ENCODE measurements around the gene ZFHX3. TPM values are rescaled to one million over a fixed set of nuclear protein-coding genes. Genes with fewer than 3 reads are reported as not detected.

The ZFHX3 gene
- total RNA-seq, 2 experiments from 2014 or later = 0.40 to 0.54 TPM

DNA sequence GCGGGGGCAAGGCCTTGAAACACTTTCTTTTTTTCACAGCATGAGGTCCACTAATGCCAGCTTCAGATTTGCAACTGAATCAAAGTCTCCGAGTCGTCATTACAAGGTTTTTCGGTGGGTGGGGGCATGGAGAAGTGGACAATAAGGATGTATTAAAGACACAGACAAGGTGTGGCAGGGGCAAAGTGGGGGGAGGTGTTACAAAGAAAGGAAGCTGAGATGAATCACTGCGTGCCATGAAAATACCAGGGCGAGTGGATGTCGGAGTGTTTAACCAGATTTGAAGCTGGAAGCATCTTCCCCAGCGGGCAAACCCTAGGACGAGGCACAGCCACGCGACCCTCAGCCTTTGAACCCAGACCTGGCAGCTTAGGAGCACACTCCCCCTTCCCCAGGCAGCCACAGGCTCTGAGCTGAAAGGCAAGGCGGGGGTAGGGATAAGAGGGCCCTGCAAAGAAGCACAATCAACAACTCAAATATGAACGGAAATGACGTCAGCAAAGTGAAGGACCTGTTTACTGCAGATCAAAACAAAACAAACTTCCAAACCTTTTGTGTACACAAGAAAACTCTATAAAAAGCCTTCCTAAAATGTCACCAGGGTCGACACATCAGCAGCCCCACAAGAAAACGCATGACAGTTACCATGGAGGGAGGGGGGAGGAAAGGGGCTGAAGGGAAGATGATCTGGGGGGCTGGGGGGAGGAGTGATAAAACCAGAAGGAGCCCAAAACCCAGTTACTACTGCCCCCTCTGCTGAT lies 5.6 kb upstream of the ZFHX3 start:
- H3K36me3 Mint-ChIP-seq = no peaks in the 10 kb centered on the region
- H3K9me3 Mint-ChIP-seq = no peaks in the 10 kb centered on the region
- no peak overlapping the region for H3K4me3 Mint-ChIP-seq
- H3K27me3 Mint-ChIP-seq = peaks cover 8% of the 10 kb centered on the region
- no peak overlapping the region for H3K27ac Mint-ChIP-seq
- peaks cover 5% of the 10 kb centered on the region for H3K4me1 Mint-ChIP-seq
- DNase-seq = no peak

DNA sequence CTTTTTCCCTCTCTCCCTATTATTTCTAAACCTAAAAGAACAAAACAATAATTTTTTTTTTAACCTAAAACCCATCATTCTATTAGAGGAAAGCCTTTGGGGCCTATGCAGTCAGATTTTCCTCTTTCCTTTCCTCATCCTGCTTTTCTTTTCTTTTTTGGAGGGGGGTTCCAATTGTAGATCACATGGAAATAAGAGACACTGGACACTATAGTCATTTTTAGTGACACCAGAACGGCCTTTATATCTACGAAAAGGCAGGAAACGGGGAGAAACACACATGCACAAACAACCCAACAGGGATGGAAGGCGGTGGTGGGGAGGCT lies 5.1 kb upstream of the ZFHX3 start:
- Mint-ChIP-seq H3K36me3 (no peaks in the 10 kb centered on the region), H3K9me3 (no peaks in the 10 kb centered on the region), H3K4me1 (peaks cover 5% of the 10 kb centered on the region), H3K4me3 (no peak overlapping the region), H3K27me3 (peaks cover 10% of the 10 kb centered on the region), H3K27ac (no peak overlapping the region)
- DNase-seq = no peak

GRCh38 chr16:73052576-73052975 lies 4.6 kb upstream of the ZFHX3 start:
- DNase-seq = no peak
- Mint-ChIP-seq H3K36me3 (no peaks in the 10 kb centered on the region), H3K27me3 (peaks cover 11% of the 10 kb centered on the region), H3K4me1 (peaks cover 5% of the 10 kb centered on the region), H3K9me3 (no peaks in the 10 kb centered on the region), H3K4me3 (no peak overlapping the region), H3K27ac (no peak overlapping the region)

- H3K36me3 Mint-ChIP-seq = no peaks in the 10 kb centered on the region
- H3K27ac Mint-ChIP-seq = no peak overlapping the region
- H3K4me1 Mint-ChIP-seq = peaks cover 4% of the 10 kb centered on the region
- no peak for DNase-seq
- no peak overlapping the region for H3K4me3 Mint-ChIP-seq
- H3K27me3 Mint-ChIP-seq = peaks cover 17% of the 10 kb centered on the region
- no peaks in the 10 kb centered on the region for H3K9me3 Mint-ChIP-seq
Observed at GRCh38 chr16:73051961-73052360, 4.0 kb upstream of the ZFHX3 start.

DNA sequence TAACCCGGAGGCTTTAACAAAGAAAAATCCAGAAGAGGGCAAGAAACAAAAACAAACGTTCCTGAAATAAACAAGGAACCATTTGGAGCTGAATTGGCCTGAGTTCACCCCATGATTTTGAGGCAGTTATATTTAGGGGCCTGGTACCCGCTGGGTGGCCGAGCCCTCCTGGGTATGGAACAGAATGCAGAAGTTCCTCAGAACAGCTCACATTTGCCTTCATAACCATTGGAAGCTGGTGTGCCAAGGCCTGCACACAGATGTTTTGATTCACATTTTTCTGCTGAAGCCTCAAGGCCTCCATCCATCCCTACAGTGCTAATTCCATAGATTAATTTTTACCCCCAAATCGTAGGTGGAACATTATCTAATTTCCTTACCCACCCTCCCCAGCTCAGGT lies 3.3 kb upstream of the ZFHX3 start:
- Mint-ChIP-seq H3K4me1 (peaks cover 4% of the 10 kb centered on the region), H3K27ac (no peak overlapping the region), H3K36me3 (no peaks in the 10 kb centered on the region), H3K4me3 (no peak overlapping the region), H3K9me3 (no peaks in the 10 kb centered on the region), H3K27me3 (peaks cover 25% of the 10 kb centered on the region)
- DNase-seq = no peak

- H3K9me3 Mint-ChIP-seq = no peaks in the 10 kb centered on the region
- no peak overlapping the region for H3K4me3 Mint-ChIP-seq
- peaks cover 32% of the 10 kb centered on the region for H3K27me3 Mint-ChIP-seq
- H3K27ac Mint-ChIP-seq = no peak overlapping the region
- no peaks in the 10 kb centered on the region for H3K36me3 Mint-ChIP-seq
- peaks cover 4% of the 10 kb centered on the region for H3K4me1 Mint-ChIP-seq
- no peak for DNase-seq
Observed at GRCh38 chr16:73050201-73051099, 2.5 kb upstream of the ZFHX3 start.

DNA sequence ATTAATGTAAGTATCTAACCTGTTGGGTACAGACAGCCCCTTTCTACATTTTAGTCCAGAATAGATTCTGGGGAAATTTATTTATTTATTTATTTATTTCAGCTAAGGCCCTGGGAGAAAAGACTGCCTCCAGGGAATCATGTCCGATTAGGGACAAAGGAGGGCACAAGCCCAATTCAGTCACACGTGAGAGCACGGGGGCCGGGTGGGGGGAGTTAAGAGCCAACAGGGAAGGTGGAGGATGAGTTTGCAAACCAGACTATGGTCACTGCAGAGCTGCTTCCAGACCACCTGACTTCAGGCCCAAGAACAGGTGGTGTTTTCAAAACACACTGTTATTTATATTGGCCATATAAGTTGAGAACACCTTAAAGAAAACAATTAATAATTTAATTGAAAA lies 1.6 kb upstream of the ZFHX3 start:
- Mint-ChIP-seq H3K36me3 (no peaks in the 10 kb centered on the region), H3K27ac (no peak overlapping the region), H3K4me1 (peaks cover 2% of the 10 kb centered on the region), H3K9me3 (no peaks in the 10 kb centered on the region), H3K27me3 (peaks cover 37% of the 10 kb centered on the region), H3K4me3 (no peak overlapping the region)
- no peak for DNase-seq

DNA sequence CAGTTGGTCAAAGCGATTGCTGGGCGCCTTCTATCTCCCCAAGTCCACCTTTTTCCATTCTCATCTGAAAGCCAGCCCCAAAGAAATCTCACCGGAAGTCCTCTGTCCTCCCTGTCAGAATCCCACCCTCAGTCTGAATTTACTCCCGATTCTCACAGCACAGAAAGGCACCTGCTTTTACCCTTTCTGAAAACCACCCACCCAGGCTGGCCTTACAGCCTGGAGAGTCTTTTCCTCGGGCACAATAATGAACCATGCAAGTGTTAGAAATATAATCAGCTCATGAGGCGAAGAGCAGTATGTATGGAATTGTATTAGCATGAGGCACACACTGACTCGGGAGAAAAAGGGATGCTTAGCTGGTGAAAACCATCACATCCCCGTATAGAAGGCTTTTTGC lies 1.2 kb upstream of the ZFHX3 start:
- H3K27ac Mint-ChIP-seq = no peak overlapping the region
- H3K36me3 Mint-ChIP-seq = no peaks in the 10 kb centered on the region
- H3K4me3 Mint-ChIP-seq = no peak overlapping the region
- no peaks in the 10 kb centered on the region for H3K9me3 Mint-ChIP-seq
- peaks cover 2% of the 10 kb centered on the region for H3K4me1 Mint-ChIP-seq
- peaks cover 37% of the 10 kb centered on the region for H3K27me3 Mint-ChIP-seq
- no peak for DNase-seq

- peaks cover 37% of the 10 kb centered on the region for H3K27me3 Mint-ChIP-seq
- peak overlapping the region; percentile 26 for H3K4me3 Mint-ChIP-seq
- peaks cover 2% of the 10 kb centered on the region for H3K4me1 Mint-ChIP-seq
Observed at GRCh38 chr16:73048292-73049080, 558 bp upstream of the ZFHX3 start.

DNA sequence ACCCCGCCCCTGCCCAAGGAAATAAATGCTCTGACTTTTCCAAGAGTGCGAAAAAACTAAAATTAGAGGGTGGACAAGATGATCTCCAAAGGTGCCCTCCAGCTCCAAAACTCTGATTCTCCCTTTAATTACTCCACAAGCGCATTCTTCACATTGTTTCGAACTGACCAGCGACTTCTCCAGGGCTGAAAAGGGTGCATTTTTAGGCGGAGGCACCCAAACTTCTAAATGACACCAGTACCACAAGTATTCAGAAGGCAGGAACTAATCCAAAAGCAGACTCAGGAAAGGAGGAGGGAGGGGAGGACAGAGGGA lies 750 bp downstream of the ZFHX3 start:
- Mint-ChIP-seq H3K27ac (no peak overlapping the region), H3K4me1 (peaks cover 2% of the 10 kb centered on the region), H3K27me3 (peaks cover 37% of the 10 kb centered on the region), H3K36me3 (no peaks in the 10 kb centered on the region), H3K9me3 (no peaks in the 10 kb centered on the region), H3K4me3 (peak overlapping the region; percentile 40)
- no peak for DNase-seq

More at GRCh38 chr16:73048292-73049080, 558 bp upstream of the ZFHX3 start:
- H3K9me3 Mint-ChIP-seq = no peaks in the 10 kb centered on the region
- no peak overlapping the region for H3K27ac Mint-ChIP-seq
- H3K36me3 Mint-ChIP-seq = no peaks in the 10 kb centered on the region
- no peak for DNase-seq

DNA sequence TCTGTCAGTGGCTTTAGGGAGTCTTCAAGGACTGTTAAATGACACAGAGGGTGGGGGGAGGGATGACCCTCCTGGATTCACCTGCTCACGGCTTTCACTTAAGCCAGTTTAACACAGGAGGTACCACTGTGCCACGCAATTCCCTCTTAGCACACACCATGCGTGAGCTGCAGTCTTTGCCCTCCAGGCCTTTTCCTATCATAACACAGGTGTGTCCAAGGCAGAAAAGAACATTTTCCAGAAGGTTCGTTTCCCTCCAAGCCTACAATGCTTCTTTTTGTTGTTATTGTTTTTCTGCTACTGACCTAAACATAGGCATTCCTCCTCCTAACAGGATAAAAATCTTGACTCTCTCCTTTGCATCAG lies 1.1 kb downstream of the ZFHX3 start:
- no peak overlapping the region for H3K4me3 Mint-ChIP-seq
- H3K36me3 Mint-ChIP-seq = no peaks in the 10 kb centered on the region
- H3K27me3 Mint-ChIP-seq = peaks cover 37% of the 10 kb centered on the region
- no peak overlapping the region for H3K27ac Mint-ChIP-seq
- no peak for DNase-seq
- peaks cover 2% of the 10 kb centered on the region for H3K4me1 Mint-ChIP-seq
- no peaks in the 10 kb centered on the region for H3K9me3 Mint-ChIP-seq

DNA sequence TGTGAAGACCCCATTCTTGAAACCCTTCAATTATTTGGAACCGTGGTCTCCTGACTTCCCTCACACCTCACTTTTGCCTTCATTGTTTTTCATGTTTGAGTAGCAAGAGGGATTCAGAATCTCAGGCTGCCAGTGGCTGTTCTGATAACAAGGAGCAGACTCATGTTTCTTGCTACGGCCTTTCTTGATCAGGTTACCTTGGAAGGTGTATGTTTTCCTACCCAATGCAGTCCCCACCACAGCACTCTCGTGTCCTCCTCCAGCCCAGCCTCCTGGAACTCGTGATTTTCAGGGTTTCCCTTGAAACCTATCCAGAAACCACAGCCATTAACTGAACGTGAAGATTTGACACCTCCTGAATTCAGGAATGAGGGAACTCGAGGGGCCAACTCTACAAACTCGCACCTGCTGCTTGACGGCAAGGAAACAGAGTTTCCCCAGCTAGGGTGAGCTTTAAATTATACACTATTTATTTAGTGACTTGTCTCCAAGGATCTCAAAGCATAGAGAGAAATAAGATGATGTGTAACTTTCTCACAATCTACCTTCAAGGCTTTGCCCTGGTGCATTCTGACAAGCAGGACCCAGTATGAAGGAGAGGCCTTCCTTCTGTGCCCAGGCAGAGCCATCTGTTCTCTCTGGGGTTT lies 1.6 kb downstream of the ZFHX3 start:
- H3K36me3 Mint-ChIP-seq = no peaks in the 10 kb centered on the region
- H3K4me1 Mint-ChIP-seq = peaks cover 2% of the 10 kb centered on the region
- no peaks in the 10 kb centered on the region for H3K9me3 Mint-ChIP-seq
- no peak for DNase-seq
- no peak overlapping the region for H3K4me3 Mint-ChIP-seq
- H3K27me3 Mint-ChIP-seq = peaks cover 37% of the 10 kb centered on the region
- H3K27ac Mint-ChIP-seq = no peak overlapping the region

DNA sequence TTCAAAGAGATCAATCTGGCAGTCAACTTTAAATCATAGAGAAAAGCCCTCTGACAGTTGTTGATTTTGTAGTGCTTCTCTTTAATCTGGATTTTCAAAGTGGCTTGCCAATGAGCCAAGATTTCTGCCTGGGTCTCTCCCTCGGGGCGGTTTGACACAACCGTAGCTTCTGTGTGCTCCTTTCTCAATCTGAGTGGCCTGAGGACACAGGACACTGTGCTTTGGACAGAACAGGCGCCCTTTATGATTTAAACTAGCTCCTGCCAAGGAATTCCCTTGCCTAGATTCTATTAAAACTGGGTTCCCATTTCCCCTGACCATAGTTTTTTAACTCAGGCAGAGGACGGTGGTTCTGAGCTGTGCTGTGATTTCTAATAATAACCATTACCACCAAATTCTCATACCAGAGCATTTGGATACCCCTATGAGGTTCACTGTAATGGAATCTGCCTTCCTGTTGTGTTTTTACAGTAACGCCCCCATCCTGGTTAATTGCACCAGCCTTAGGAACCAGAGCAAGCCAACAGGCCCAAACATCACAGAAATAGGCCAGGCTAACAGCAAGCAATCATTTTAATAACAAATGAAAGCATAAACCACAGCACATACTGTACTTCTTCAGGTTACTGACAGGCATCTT lies 4.0 kb downstream of the ZFHX3 start:
- no peak for DNase-seq
- Mint-ChIP-seq H3K4me1 (peaks cover 2% of the 10 kb centered on the region), H3K27me3 (peaks cover 33% of the 10 kb centered on the region), H3K27ac (no peak overlapping the region), H3K4me3 (no peak overlapping the region), H3K36me3 (no peaks in the 10 kb centered on the region), H3K9me3 (no peaks in the 10 kb centered on the region)

GRCh38 chr16:73042807-73043206 lies 5.1 kb downstream of the ZFHX3 start:
- Mint-ChIP-seq H3K4me3 (no peak overlapping the region), H3K27ac (no peak overlapping the region), H3K36me3 (no peaks in the 10 kb centered on the region), H3K4me1 (peaks cover 2% of the 10 kb centered on the region), H3K27me3 (peaks cover 27% of the 10 kb centered on the region), H3K9me3 (no peaks in the 10 kb centered on the region)
- DNase-seq = no peak
